ENCODE results near the gene HIF3A. TPM values are rescaled to one million over a fixed set of nuclear protein-coding genes. Genes with fewer than 3 reads are reported as not detected.

Gene HIF3A
- total and polyA plus RNA-seq, 2 of the 8 experiments (the other 6 are each of a cell fraction or from before 2014, with no cell fraction given), result 38.6 to 38.8 TPM

DNA sequence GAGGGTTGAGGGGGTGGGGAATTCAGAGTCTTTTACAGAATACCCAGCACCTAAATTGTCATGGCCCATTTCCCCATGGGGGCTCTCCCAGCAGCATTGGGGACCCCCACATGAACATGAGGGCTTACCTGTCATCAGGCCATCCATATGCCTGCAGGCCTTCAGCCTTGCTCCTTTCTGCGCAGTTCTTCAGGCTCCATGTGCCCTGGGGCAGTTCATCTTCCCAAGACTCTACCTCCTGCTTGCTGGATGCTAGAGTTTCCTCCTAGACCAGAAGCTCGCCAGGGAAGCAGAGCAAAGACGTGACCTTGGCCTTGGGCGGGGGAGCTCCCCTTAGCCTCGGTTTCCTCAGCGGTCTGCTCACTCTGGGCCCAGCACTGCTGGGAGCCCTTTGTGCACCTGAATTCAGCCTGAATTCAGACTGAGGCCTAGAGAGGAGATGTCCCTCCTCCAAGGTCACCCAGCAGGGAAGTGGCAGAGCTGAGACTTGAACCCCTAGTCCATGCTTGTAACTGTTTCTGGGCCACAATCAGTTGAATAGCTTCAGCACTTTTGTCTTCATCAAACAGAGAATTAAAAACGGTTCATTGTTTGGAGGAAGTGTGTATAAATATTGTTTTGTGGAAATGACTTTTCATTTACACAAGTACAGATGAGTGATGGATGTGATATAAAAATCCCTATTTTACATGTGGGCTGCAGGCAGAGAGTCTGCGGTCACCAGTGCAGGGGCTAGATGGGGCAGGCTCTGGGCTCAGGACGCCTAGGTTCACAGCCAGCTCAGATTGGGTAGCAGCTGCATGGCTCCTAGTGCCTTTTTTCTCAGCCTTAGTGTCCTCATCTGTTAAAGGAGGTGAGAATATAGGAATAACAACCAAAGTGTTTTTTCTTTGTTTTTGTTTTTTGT, 59.6 kb downstream of the HIF3A start (continued):
- no peak for TF ChIP-seq ASH2L (IDR thresholded peaks at IDR 0.05; ENCODE audit: low read length)
- TF ChIP-seq, protein P1, sequence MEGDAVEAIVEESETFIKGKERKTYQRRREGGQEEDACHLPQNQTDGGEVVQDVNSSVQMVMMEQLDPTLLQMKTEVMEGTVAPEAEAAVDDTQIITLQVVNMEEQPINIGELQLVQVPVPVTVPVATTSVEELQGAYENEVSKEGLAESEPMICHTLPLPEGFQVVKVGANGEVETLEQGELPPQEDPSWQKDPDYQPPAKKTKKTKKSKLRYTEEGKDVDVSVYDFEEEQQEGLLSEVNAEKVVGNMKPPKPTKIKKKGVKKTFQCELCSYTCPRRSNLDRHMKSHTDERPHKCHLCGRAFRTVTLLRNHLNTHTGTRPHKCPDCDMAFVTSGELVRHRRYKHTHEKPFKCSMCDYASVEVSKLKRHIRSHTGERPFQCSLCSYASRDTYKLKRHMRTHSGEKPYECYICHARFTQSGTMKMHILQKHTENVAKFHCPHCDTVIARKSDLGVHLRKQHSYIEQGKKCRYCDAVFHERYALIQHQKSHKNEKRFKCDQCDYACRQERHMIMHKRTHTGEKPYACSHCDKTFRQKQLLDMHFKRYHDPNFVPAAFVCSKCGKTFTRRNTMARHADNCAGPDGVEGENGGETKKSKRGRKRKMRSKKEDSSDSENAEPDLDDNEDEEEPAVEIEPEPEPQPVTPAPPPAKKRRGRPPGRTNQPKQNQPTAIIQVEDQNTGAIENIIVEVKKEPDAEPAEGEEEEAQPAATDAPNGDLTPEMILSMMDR (IDR thresholded peaks at IDR 0.05; ENCODE audit: control extremely low read depth in 1 of 3, insufficient read depth in 1 of 3, low read depth in 1 of 3, low read length in 3 of 3), result no peak
- TF ChIP-seq NANOG (IDR thresholded peaks at IDR 0.05; ENCODE audit: insufficient read depth, low read depth, low read length, poor library complexity, severe bottlenecking), result no peak
- TF ChIP-seq HDAC2 (IDR thresholded peaks at IDR 0.05; ENCODE audit: borderline replicate concordance in 1 of 2, low read depth in 2 of 2, low read length in 2 of 2), result no peak
- TF ChIP-seq BACH1 (IDR thresholded peaks at IDR 0.05; ENCODE audit: low read length), result no peak
- no peak for TF ChIP-seq CTBP2 (IDR thresholded peaks at IDR 0.05; ENCODE audit: borderline replicate concordance, insufficient read depth, insufficient read length, low read length)
- TF ChIP-seq SP1 (IDR thresholded peaks at IDR 0.05; ENCODE audit: low read depth, low read length), result no peak
- no peak for TF ChIP-seq BCL11A (IDR thresholded peaks at IDR 0.05; ENCODE audit: low read depth in 2 of 2, low read length in 2 of 2)

All from H1 (cell line).